ENCODE measurements around the gene ANGPT4. TPM values are rescaled to one million over a fixed set of nuclear protein-coding genes. Genes with fewer than 3 reads are reported as not detected.

The ANGPT4 gene
- polyA plus RNA-seq, 3 donors: 0.18 to 0.46 (median 0.27) TPM

GRCh38 chr20:940926-941325 lies 24.8 kb upstream of the ANGPT4 start:
- DNase-seq: no peak

GRCh38 chr20:939606-940005 lies 23.5 kb upstream of the ANGPT4 start:
- no peak for DNase-seq

- no peak for DNase-seq
Measured at GRCh38 chr20:934186-934840, 18.2 kb upstream of the ANGPT4 start.

GRCh38 chr20:933029-933428 lies 16.9 kb upstream of the ANGPT4 start:
- DNase-seq: no peak

GRCh38 chr20:931401-931800 lies 15.3 kb upstream of the ANGPT4 start:
- no peak for DNase-seq

GRCh38 chr20:926670-927069 lies 10.5 kb upstream of the ANGPT4 start:
- DNase-seq: no peak

- DNase-seq: no peak
Measured at GRCh38 chr20:925516-925915, 9.4 kb upstream of the ANGPT4 start.

GRCh38 chr20:924639-925038 lies 8.5 kb upstream of the ANGPT4 start:
- DNase-seq: no peak

GRCh38 chr20:922781-923180 lies 6.6 kb upstream of the ANGPT4 start:
- DNase-seq: no peak

GRCh38 chr20:921068-921467 lies 4.9 kb upstream of the ANGPT4 start:
- DNase-seq: no peak

GRCh38 chr20:920311-920710 lies 4.2 kb upstream of the ANGPT4 start:
- DNase-seq: no peak

GRCh38 chr20:919491-919916 lies 3.4 kb upstream of the ANGPT4 start:
- DNase-seq: no peak

- DNase-seq: no peak
Measured at GRCh38 chr20:917416-917815, 1.3 kb upstream of the ANGPT4 start.

GRCh38 chr20:916825-917224 lies 691 bp upstream of the ANGPT4 start:
- DNase-seq: no peak

- no peak for DNase-seq
Measured at GRCh38 chr20:914727-915498, 1.2 kb downstream of the ANGPT4 start.

GRCh38 chr20:913306-913849 lies 2.8 kb downstream of the ANGPT4 start:
- no peak for DNase-seq

- no peak for DNase-seq
Measured at GRCh38 chr20:911882-912600, 4.1 kb downstream of the ANGPT4 start.

- DNase-seq: no peak
Measured at GRCh38 chr20:910870-911770, 5.0 kb downstream of the ANGPT4 start.

- DNase-seq: no peak
Measured at GRCh38 chr20:910132-910869, 5.8 kb downstream of the ANGPT4 start.

- DNase-seq: no peak
Measured at GRCh38 chr20:909641-910040, 6.5 kb downstream of the ANGPT4 start.

Data from renal pelvis (tissue), 4 donors.